ENCODE results near the gene GRM7.

The GRM7 gene

DNA sequence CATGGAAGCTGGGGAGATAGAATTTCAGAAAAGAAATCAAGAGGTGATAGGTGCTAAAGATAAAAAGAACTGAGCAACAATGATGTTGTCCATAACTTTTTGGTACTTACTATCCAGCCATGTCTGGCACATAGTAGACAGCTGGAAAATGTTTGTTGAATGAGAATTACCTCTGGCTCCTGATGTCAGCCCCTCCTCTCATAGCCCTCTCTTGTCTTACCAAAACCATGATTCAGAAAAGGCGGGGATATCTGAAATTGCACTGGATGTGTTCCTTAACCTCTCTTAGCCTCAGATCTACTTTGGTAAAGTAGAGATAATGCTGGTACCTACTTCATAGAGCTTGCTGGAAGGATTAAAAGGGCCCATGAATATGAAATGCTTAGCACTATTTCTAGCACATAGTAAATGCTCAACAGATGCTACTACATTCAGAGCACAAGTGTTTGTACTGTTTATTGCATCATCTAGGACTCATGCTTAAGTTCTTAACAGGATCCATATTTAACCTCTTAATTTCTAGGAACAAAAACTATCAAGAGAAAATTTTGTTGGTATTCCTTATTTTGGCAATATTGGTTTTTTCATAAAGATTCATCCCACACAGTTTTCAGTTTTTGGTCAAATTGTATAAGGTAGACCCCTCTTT is 859.9 kb downstream of the GRM7 start:
- no peak for DNase-seq (ENCODE audit: low read depth in 3 of 3)

DNA sequence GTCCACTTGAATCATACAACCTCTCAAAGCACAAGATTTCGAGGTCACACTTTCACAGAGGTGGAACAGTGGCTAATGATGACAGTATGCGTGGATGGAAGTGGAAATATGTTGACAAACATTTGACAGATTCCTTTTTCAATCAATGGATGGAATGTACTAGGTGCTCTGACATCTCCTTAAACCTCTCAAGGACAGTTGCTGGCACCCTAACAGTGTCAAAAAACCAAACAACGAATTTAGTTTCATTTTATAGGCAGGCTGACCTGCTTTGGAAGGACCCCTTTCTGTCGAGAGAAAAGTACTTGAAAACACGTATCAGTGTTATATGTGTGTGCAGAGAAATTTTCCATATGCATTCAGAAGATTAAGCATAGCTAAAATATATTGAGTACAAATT is 861.0 kb downstream of the GRM7 start:
- no peak for DNase-seq (ENCODE audit: low read depth in 3 of 3)

DNA sequence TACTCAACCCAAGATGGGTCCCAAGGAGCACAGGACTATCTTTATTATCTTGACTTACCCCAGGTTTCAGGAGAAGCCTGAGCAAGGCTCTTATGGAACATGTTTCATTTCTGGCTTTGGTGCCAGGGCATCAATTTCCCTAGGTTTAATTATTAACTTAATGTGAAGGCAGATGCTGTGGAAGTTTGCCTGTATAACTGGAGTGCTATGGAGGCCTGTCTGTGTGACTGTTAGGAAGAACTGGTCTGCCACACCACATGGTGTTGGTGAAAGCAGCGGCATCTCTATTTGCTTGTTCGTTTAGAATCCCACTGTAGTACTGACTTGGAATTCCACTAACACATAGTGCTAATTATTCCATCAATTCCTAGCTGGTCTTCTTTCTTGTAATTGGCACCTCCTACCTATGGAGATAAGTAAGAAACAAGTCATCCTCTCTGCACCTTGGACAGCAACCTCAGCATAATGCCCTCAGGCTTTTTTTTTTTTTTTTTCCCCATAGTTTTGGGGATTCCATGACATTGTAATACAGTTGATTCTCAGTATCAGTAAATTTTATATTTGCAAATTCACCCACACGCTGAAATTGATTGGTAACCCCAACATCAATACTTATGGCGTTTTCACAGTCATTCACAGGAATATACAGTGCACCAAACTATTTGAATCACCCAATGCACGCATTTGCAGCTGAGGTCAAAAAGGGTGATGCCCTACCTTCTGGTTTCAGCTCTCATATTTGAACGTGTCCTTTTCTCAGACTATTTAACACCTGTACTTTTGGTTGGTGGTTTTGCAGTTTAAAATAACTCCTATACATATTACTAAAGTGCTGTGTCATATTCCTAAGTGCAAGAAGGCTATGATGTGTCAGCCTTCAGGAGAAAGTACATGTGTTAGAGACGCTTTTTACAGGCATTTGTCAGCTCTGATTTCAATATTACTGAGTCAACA is 867.9 kb downstream of the GRM7 start:
- no peak for DNase-seq (ENCODE audit: low read depth in 3 of 3)

DNA sequence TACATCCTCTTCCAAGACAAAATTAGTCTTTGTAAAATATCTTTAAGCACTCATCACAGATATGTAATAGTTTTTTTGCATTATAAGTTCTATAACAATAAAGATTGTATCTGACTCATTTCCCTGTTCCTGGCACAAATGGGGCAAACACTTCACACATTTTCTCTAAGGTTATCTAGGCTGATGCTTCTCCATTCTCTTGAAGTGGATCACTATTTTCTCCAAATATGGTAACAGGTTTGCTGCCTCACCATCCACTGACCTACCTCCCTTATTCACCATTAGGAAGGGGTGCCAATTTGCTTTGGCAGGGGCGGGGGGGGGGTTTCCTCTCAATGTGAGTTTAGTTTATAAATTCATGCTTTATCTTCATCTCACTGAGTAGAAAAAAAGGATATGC is 873.0 kb downstream of the GRM7 start:
- DNase-seq (ENCODE audit: low read depth in 3 of 3): no peak

DNA sequence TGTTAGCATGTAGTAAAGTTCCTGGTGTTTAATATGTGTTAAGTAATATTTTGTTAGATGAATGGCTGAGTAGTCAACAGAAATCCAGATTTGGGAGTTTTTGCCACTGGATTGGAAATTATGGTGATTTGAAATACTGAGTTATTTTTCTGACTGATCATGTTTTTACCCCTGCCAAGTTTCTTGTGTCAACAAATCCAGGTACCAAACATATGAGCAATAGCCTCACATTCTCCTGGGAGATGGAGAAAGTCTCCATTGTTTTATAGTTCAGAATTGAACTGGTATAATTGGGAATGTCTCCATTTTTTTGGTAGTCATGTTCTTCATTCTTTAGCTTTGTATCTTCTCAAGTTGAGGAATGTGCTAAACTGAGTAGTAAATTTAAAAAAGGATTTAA is 873.5 kb downstream of the GRM7 start:
- no peak for DNase-seq (ENCODE audit: low read depth in 3 of 3)

DNA sequence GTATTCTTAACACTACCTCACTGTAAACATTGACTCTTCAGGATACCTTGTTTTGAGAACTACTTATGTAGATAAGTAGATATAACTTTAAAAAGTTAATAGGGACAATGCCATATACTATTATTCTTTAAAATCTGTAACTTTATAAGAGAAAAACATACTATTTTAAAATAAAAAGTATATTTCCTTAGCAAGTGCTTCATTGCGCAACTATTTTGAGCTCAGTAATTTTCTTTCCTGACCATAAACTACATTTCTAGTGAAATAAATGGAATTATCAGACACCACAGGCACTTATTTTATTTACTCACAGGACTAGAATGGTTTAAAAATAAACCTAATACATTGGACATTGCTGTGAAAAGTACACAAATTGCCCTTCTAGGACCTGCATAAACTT is 876.3 kb downstream of the GRM7 start:
- no peak for DNase-seq (ENCODE audit: low read depth in 3 of 3)

DNA sequence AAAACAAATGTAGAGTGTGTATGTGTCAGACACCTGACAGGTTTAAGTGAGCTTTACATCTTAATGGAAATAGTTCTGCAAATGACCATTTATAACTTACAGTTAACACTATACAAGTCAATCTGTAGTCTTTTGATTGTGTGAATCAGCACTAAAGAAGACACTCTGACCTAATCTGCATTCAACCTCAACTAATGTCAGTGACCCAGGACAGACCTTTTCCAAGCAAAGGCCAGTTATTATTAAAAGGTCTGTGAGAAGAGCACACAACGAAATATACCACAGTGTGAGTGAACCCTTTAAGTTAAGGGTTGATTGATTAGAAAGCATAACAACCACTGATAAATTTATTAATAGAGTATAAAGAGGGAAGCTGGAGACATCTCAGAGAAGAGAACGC is 878.8 kb downstream of the GRM7 start:
- DNase-seq (ENCODE audit: low read depth in 3 of 3): no peak

DNA sequence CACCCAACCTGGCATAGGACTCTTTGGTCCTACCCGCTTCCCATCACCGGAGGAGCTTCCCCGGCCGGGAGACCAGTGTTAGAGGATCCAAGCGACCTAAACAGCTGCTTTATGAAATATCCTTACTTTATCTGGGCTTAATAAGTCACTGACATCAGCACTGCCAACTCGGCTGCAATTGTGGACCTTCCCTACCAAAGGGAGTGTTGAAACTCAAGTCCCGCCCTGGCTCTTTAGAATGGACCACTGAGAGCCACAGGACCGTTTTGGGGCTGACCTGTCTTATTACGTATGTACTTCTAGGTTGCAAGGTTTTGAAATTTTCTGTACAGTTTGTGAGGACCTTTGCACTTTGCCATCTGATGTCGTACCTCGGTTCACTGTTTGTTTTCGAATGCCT is 879.5 kb downstream of the GRM7 start:
- DNase-seq (ENCODE audit: low read depth in 3 of 3): no peak

DNA sequence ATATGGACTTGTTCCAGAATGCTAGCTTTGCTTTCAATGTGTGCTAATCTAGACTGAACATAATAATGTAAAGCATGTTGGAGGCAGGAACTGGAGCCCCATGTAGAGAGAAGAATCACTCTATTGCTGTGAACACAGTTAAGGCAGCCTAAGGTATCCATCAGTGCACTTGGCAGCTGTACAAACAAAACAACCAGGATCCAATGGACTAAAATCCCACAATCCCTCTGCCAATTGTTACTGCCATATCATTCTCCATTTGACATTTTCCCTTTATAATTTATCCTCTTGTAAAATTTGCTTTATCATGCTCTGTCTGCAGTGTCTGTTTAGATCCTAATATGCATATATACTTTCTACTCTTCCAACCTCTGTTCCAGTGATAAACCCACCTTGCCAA is 883.9 kb downstream of the GRM7 start:
- no peak for DNase-seq (ENCODE audit: low read depth in 3 of 3)

DNA sequence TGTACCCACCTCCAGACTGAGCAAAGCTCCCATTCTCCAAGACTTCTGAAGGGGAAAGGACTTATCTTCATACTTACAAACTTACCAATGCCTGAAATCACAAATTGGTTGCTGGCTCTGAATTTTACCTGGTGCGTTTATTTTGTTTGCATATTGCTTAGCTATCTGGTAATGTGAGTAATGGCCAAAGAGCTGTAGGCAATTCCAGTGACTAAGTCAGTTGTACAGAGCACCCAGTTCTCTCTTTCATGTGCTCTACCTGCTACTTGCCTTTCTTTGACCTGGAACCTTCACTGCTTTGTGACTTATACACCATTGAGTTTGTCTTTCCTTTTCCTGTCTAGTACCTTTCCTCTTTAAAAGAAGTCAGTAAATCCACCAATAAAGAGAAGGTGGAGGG is 884.8 kb downstream of the GRM7 start:
- DNase-seq (ENCODE audit: low read depth in 3 of 3): no peak

DNA sequence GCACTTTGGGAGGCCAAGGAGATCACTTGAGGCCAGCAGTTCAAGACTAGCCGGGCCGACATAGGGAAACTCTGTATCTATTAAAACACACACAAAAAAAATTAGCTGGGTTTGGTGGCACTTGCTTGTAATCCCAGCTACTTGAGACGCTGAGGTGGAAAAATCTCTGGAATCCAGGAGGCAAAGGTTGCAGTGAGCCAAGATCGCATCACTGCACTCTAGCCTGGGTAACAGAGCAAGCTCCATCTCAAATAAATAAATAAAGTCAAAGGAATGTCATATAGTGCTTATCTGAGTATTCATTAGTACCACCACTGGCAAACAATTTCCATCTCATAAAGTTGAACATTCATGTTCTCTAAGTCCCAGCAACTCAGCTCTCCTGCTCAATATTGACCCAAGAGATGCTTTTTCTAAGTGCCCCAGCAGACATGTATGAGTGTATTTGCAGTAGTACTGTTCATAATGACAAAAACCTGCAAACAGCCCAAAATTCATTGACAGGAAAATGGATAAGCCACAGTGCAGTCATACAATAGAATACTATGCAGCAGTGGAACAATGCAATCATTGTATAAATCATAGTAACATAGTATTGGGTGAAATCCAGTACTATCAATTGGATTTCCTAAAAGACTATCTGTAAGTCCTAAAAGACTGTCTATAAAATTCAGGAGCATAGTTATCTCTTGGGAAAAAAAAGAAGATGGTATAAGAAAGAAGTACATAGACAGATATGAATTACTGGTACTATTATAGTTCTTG is 889.2 kb downstream of the GRM7 start:
- no peak for DNase-seq (ENCODE audit: low read depth in 3 of 3)

DNA sequence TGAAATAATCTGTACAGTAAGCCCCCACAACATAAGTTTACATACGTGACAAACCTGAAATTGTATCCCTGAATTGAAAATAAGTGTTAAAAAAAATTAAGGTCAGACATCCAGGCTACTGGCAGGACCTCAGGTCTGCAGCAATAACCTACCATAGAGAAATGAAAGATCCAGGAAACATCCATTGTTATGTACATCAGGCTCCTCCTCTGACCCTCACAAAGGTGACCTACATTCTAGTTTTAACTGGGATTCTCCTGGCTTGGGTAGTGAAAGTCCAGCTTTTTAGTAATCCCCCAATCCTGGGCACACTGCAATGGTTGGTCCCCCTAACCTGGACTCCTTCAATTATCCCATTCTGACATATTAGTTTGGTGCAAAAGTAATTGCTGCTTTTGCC is 891.1 kb downstream of the GRM7 start:
- DNase-seq (ENCODE audit: low read depth in 3 of 3): no peak

DNA sequence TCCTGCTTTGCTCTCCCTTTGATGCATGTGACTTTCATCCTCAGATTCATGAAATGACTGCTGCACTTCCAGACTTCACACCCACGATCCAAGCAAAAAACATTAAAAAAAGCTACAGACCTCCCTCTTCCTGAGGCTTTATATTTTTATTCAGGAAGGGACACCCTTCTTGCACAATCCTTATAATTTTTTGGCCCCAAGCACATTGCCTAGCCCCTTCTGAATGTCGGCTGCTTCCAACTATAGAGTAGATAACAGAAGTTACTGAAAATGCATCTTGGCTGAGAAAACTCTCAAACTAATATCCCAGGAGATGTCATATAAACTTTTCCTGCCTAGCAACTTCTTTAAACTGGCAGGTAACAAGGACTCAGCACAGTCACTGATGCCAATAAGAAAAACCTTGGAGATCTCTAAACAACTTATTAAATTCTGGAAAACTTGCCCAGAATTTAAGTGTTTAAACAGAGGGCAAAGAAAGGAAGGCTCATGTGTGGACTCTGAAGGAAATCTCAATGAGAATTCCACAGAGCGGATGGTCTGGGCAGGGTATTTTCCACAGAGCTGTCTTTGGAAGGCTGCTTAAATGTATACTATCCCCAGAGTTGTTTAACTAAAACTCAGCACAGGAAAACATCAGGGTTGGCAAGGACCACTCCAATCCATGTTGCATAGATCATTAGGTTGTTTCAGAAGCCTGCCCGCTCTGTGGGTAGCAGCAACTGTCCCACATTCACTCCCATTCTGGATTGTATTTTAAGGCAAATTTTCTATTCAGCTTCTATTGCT is 893.9 kb downstream of the GRM7 start:
- DNase-seq (ENCODE audit: low read depth in 3 of 3): no peak

DNA sequence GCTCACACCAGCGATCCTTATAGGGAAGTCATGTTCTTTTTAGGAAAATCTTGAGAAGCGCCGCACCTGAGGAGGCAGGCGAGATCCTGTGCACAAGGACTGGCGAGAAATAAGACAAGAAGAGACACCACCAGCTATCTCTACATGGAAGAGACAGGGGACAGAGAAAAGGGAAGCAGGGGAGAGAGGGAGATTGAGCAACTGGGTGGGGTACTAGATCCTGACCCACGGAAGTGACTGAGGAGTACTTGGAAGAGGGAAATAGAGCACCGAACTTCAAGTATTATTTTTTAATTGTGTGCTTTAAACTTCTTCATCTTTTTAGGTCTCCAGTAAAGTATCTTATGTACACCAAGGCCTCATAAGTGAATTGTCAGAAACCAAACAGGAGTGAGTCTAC is 898.7 kb downstream of the GRM7 start:
- no peak for DNase-seq (ENCODE audit: low read depth in 3 of 3)

DNA sequence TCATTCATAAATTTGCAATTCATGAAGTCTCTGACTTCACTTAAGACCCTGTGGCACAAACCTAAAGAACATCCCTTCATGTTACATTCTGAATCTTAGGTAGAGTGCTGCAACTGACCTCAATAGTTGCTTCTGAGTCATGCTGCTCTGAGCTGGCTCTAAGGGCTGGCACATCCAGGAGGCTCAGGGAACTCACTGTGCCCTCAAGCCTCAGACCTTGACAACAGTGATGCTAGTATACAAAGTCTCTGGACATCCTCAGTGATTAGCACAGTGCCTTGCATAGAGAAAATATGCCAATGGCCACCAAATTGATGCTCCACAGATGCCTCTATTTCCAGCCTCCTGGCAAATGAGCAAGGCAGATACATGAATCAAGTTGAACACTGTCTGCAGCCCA is 899.8 kb downstream of the GRM7 start:
- no peak for DNase-seq (ENCODE audit: low read depth in 3 of 3)

DNA sequence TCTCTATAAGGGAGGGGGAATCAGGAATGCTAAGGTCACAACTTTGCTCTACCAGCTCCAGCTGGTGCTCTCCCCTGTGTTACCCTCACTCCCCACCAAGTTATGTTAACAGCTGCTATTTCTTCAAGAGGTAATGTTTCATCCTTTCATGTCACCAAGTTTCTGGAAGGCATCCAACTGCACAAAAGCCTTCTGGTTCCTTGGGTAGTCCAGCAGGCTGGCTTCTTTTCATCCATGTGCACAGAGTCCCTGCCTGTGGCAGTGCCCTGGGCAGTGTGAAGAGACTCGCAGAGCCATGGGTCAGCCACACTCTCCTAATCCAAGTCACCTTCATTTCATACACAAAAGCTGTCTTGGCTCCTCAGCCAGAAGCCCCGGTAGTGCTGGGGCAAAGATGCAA is 903.2 kb downstream of the GRM7 start:
- DNase-seq (ENCODE audit: low read depth in 3 of 3): no peak

DNA sequence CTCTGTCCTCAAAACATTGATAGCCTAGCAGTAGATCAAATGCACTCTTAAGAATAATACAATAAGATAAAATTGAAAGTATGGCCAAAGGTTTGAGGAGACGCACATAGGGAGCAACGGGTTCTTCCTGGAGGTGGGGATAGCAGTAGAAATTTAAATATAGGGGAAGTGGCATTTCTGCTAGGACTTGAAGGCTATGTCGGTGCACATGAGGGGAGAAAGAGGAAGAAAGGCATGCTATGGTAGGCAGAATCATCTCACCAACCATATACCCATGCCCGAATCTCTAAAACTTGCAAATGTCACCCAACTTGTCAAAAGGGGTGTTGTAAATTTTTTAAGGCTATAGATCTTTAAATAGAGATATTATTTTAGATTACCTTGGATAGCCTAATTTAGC is 905.6 kb downstream of the GRM7 start:
- no peak for DNase-seq (ENCODE audit: low read depth in 3 of 3)

DNA sequence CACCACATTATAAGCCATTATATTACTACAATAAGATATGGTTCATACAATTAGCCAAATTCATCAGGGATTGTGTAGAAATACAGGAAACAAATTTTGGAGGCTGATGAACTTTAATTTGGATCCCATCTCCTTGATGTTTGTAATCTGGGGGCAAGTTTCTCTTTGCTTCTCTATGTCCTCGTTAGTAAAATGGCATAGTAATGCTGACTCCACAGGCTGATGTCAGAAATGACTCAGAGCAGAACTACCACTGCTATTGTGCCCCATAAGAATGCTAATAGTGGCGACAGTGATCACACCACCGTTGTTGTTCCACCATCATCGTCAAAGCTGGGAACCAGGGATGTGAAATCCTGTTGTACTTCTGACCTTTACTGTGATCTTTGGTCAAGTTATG is 918.4 kb downstream of the GRM7 start:
- DNase-seq (ENCODE audit: low read depth in 3 of 3): no peak

DNA sequence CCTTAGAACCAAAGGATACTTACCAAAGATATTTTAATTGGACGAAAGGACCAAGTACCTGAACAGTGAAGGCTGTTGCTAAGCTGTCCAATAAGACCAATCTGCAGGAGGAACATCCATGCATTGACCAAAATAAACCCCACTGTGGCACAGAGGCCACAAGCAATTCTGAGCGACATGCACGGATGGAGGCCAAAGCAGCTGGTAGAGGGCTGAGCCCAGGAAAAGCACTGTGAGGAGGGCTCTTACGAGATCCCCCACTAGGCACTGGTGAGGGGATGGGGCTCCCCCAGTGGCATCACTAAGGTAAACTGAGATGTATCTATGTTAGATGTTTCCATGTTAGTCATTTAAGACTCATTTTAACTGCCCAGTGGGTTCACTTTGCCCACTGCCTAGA is 920.5 kb downstream of the GRM7 start:
- no peak for DNase-seq (ENCODE audit: low read depth in 3 of 3)

DNA sequence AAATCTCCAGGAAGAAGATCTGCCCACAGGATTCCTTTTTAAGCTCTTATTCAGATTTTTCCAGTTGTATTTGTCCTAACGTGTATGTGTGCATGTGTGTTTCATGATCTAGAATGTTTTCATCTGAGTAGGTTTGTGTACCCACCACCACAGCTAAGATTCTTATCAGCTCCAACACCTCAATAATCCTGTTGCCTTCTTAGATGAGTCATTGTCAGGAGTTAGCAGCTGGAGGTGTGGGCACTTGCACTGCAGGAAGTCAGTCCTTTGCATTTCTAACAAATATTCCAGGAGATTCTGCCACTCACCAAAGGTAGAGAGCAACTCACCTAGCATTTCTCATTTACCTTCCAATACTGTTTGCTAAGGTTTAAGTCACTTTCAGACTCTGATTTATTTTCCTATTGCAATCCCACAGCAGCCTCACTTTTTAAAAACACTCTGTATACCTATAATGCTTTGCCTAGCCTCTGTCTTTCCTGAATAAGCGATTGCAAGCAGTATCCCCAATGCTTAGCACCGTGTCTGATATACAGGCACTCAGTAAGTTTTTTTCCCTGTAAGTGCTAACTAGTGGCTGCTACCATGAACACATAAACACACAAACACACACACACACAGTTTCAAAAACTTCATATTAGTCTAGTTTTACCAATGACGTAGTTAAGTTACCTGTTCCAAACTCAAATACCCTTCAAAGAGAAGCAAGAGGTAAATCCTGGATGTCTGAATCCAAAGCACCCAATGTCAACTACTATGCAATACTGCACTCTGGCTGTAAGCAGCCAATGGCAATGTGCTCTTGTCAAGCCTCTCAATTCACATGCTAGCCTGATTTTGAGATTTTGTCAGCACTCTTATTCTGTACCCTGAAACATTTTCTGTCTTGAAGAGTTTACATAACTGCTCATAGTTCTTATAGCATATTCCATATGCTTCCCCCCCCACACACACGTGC is 927.2 kb downstream of the GRM7 start:
- no peak for DNase-seq (ENCODE audit: low read depth in 3 of 3)

DNA sequence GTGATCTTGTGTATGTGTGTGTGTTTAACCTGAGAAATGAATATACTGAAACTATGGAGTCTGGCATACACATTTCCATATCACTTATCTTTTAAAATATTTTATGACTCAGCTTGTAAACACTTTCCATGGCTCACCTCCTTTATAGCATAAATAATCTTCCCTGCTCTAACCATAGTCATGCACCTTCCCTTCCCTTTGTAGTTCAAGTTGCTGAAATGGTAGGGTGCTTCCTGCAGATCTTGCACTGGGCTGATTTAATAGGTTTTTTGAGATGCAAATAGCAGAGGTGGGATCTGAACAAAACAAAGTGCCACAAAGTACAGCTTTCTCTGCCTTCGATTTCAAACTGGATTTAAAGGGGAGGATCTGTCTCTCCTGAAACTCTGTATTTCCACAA is 928.0 kb downstream of the GRM7 start:
- DNase-seq (ENCODE audit: low read depth in 3 of 3): no peak
